Stimulated activated CD4-positive, alpha-beta T cell treated with anti-CD3 and anti-CD28 coated beads, Interleukin-15, amount 100 ng/mL, for 1 hour (primary cell): ENCODE results near the gene SLC39A5.
"Not testable (repeated sequence)": the region's sequence is repeated elsewhere in the genome, so short reads cannot be mapped to it uniquely, and the experiment has no call there.

Source experiments
- DNase-seq, 2 donors: peaks; one replicate each; pipeline ENCODE4 v3.0.0-alpha.2; 2020; ENCODE audit warnings: low read depth in 1 of 2, low spot score in 1 of 2

Gene SLC39A5

GRCh38 chr12:56229916-56230431 lies at the start of gene SLC39A5:
Gene SLC39A5 (plus strand): TSS chr12:56230051. CDS start chr12:56231275, 1,224 bp downstream.
- no peak for DNase-seq

- DNase-seq = no peak
Observed at GRCh38 chr12:56186957-56187356, 42.9 kb upstream of the SLC39A5 start.

- no peak for DNase-seq
Observed at GRCh38 chr12:56188131-56188777, 41.6 kb upstream of the SLC39A5 start.

- DNase-seq = no peak
Observed at GRCh38 chr12:56188778-56189098, 41.1 kb upstream of the SLC39A5 start.

- DNase-seq = peak; percentile 70 to 78
Observed at GRCh38 chr12:56189099-56189917, 40.5 kb upstream of the SLC39A5 start, which contains the start of gene SMARCC2. Gene SMARCC2 (minus strand): TSS chr12:56189483. CDS start chr12:56189461, 22 bp downstream.

- peak; percentile 48 to 89 for DNase-seq
Observed at GRCh38 chr12:56189918-56190694, 39.7 kb upstream of the SLC39A5 start.

- no peak for DNase-seq
Observed at GRCh38 chr12:56190695-56191155, 39.1 kb upstream of the SLC39A5 start.

GRCh38 chr12:56192582-56192981 lies 37.3 kb upstream of the SLC39A5 start:
- no peak for DNase-seq

GRCh38 chr12:56193025-56193578 lies 36.7 kb upstream of the SLC39A5 start:
- peak in 1 of 2 donors; percentile 34 for DNase-seq

- not testable (repeated sequence) for DNase-seq
Observed at GRCh38 chr12:56196818-56197550, 32.9 kb upstream of the SLC39A5 start.

GRCh38 chr12:56197921-56198635 lies 31.8 kb upstream of the SLC39A5 start:
- DNase-seq = no peak

- no peak for DNase-seq
Observed at GRCh38 chr12:56198836-56199235, 31.0 kb upstream of the SLC39A5 start.

- no peak for DNase-seq
Observed at GRCh38 chr12:56202366-56202765, 27.5 kb upstream of the SLC39A5 start.

- no peak for DNase-seq
Observed at GRCh38 chr12:56202838-56203237, 27.0 kb upstream of the SLC39A5 start.

GRCh38 chr12:56204275-56204674 lies 25.6 kb upstream of the SLC39A5 start:
- DNase-seq = no peak

GRCh38 chr12:56205445-56205844 lies 24.4 kb upstream of the SLC39A5 start:
- DNase-seq = no peak

- no peak for DNase-seq
Observed at GRCh38 chr12:56206452-56207166, 23.2 kb upstream of the SLC39A5 start.

GRCh38 chr12:56208006-56208405 lies 21.8 kb upstream of the SLC39A5 start:
- no peak for DNase-seq

- no peak for DNase-seq
Observed at GRCh38 chr12:56212361-56212760, 17.5 kb upstream of the SLC39A5 start.
